Vagina (tissue), 2 donors: ENCODE measurements around the gene ABL1.

Experiments used
- POLR2A ChIP-seq, 2 donors: fragments of 450-650 bp; IDR thresholded peaks; one replicate each; pipeline ENCODE4 v1.6.1; 2017; ENCODE audit warnings: antibody characterized with exemption in 2 of 2, mild to moderate bottlenecking in 2 of 2, moderate library complexity in 2 of 2
- POLR2AphosphoS5 ChIP-seq, 2 donors: sonication (generic); formaldehyde crosslinking; IDR thresholded peaks; one replicate each; pipeline ENCODE4 v1.9.0; 2017; ENCODE audit warnings: antibody characterized with exemption in 2 of 2, mild to moderate bottlenecking in 2 of 2, low read depth in 1 of 2; ENCODE audit not compliant: insufficient read depth in 1 of 2

- no peak for TF ChIP-seq POLR2A (IDR thresholded peaks at IDR 0.05)
- TF ChIP-seq POLR2AphosphoS5 (IDR thresholded peaks at IDR 0.05; ENCODE audit: insufficient read depth in 1 of 2, low read depth in 1 of 2), result no peak
Observed at GRCh38 chr9:130902204-130903185, 67.4 kb downstream of the ABL1 start.
